RWPE2 (cell line): Measurements from ENCODE around the gene CD86.
A peak's percentile ranks its signal among the peaks of the same experiment; 100 is the strongest.

Experiments used
- ATAC-seq: fragments of 200-7000 bp; cut with Tn5 transposase; 3 replicates; pipeline ENCODE4 v1.9.1; 2021; ENCODE audit warnings: low read depth
- DNase-seq: peaks from one replicate; pipeline ENCODE4 v3.0.0-alpha.2; 2020; ENCODE audit warnings: low spot score
- H3K27ac ChIP-seq: fragments of 450-650 bp; 2 replicates; pipeline ENCODE4 v1.5.1; 2017; ENCODE audit warnings: mild to moderate bottlenecking; ENCODE audit not compliant: poor library complexity, severe bottlenecking
- H3K27me3 ChIP-seq: fragments of 250-450 bp; sonication (Bioruptor Pico); 2 replicates; pipeline ENCODE4 v1.5.1; 2021; ENCODE audit warnings: mild to moderate bottlenecking, moderate library complexity; ENCODE audit not compliant: insufficient read depth, poor library complexity, severe bottlenecking
- H3K36me3 ChIP-seq: fragments of 250-450 bp; sonication (Bioruptor Pico); 2 replicates; pipeline ENCODE4 v1.5.1; 2020; ENCODE audit warnings: low read depth, mild to moderate bottlenecking, moderate library complexity
- H3K4me1 ChIP-seq: fragments of 250-450 bp; sonication (Bioruptor Pico); 2 replicates; pipeline ENCODE4 v1.5.1; 2021; ENCODE audit warnings: mild to moderate bottlenecking, moderate library complexity; ENCODE audit not compliant: insufficient read depth, poor library complexity, severe bottlenecking
- H3K4me3 ChIP-seq: fragments of 250-450 bp; sonication (Bioruptor Pico); 2 replicates; pipeline ENCODE4 v1.5.1; 2021; ENCODE audit warnings: mild to moderate bottlenecking, moderate library complexity; ENCODE audit not compliant: severe bottlenecking
- H3K9me3 ChIP-seq: fragments of 250-450 bp; sonication (Bioruptor Pico); 2 replicates; pipeline ENCODE4 v1.5.1; 2021; ENCODE audit warnings: mild to moderate bottlenecking, moderate library complexity; ENCODE audit not compliant: severe bottlenecking
- CTCF ChIP-seq: fragments of 450-650 bp; IDR thresholded peaks from one replicate; pipeline ENCODE4 v1.5.1; 2017; ENCODE audit warnings: mild to moderate bottlenecking, moderate library complexity; ENCODE audit not compliant: poor library complexity, severe bottlenecking

Gene CD86

GRCh38 chr3:122100591-122101463, 45.7 kb downstream of the CD86 start:
- DNase-seq = no peak
- Histone ChIP-seq H3K27me3 (no peaks in the 10 kb centered on the region), H3K9me3 (no peaks in the 10 kb centered on the region), H3K36me3 (no peaks in the 10 kb centered on the region), H3K27ac (no peak overlapping the region), H3K4me1 (no peaks in the 10 kb centered on the region), H3K4me3 (no peak overlapping the region)
- no peak for TF ChIP-seq CTCF
- no peak for ATAC-seq

GRCh38 chr3:122101646-122102045, 46.5 kb downstream of the CD86 start:
- no peak overlapping the region for H3K4me3 ChIP-seq
- no peaks in the 10 kb centered on the region for H3K36me3 ChIP-seq
- no peak overlapping the region for H3K27ac ChIP-seq
- H3K4me1 ChIP-seq = no peaks in the 10 kb centered on the region
- TF ChIP-seq CTCF = peak; percentile 36
- peak; percentile 63 for ATAC-seq
- no peaks in the 10 kb centered on the region for H3K27me3 ChIP-seq
- DNase-seq = no peak
- H3K9me3 ChIP-seq = no peaks in the 10 kb centered on the region

GRCh38 chr3:122102191-122102935, 47.2 kb downstream of the CD86 start:
- Histone ChIP-seq H3K4me3 (no peak overlapping the region), H3K27ac (no peak overlapping the region), H3K4me1 (no peaks in the 10 kb centered on the region), H3K27me3 (no peaks in the 10 kb centered on the region), H3K36me3 (no peaks in the 10 kb centered on the region), H3K9me3 (no peaks in the 10 kb centered on the region)
- DNase-seq (no peak), ATAC-seq (no peak)
- TF ChIP-seq CTCF = no peak

- no peak for TF ChIP-seq CTCF
- H3K4me3 ChIP-seq = no peak overlapping the region
- no peaks in the 10 kb centered on the region for H3K4me1 ChIP-seq
- no peaks in the 10 kb centered on the region for H3K27me3 ChIP-seq
- no peak overlapping the region for H3K27ac ChIP-seq
- no peaks in the 10 kb centered on the region for H3K36me3 ChIP-seq
- ATAC-seq (no peak), DNase-seq (no peak)
- H3K9me3 ChIP-seq = no peaks in the 10 kb centered on the region
These were observed 48.8 kb downstream of the CD86 start for GRCh38 chr3:122103821-122104514.
